ENCODE measurements around the gene SRP72. TPM values are rescaled to one million over a fixed set of nuclear protein-coding genes. Genes with fewer than 3 reads are reported as not detected.
A peak's percentile ranks its signal among the peaks of the same experiment; 100 is the strongest.

SRP72 gene
- total RNA-seq, 1 experiment from 2014 or later, result 138 TPM

DNA sequence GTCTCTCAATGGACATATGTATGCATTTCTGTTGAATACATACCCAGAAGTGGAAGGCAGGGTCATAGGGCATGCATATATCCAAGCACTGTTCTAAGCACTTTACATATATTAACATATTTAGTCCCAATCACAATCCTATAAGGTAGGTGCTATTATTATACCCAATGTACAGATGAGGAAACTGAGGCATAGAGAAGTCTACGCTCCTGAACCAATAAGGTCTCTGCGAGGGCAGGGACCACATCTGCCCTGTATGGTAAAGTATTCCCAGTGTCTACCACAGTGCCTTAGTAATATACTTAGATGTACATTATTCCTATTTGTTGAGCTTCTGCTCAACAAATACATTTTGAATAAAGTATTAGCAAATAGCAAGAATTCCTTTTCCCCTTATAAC lies 37.2 kb upstream of the SRP72 start (continued):
- TF ChIP-seq ARID4B (CRISPR knock-in tag; IDR thresholded peaks at IDR 0.05; ENCODE audit: borderline replicate concordance), result no peak

GRCh38 chr4:56433280-56433679 lies 34.1 kb upstream of the SRP72 start:
- no peaks in the 10 kb centered on the region for H3K9me3 Mint-ChIP-seq
- peak overlapping the region; percentile 97 for H3K4me3 Mint-ChIP-seq
- H3K27ac Mint-ChIP-seq, result no peak overlapping the region
- H3K4me1 Mint-ChIP-seq, result peaks cover 41% of the 10 kb centered on the region
- TF ChIP-seq FOXP1 (CRISPR knock-in tag; IDR thresholded peaks at IDR 0.05; ENCODE audit: borderline replicate concordance) (no peak), ESRRA (CRISPR knock-in tag; IDR thresholded peaks at IDR 0.05; ENCODE audit: borderline replicate concordance) (no peak), TEAD1 (CRISPR knock-in tag; IDR thresholded peaks at IDR 0.05) (no peak), NFYB (CRISPR knock-in tag; conservative IDR thresholded peaks at IDR 0.05; ENCODE audit: low read depth) (no peak), ZNF263 (CRISPR knock-in tag; IDR thresholded peaks at IDR 0.05; ENCODE audit: low read depth) (no peak), NR2C2 (CRISPR knock-in tag; IDR thresholded peaks at IDR 0.05) (no peak), CDX4 (CRISPR knock-in tag; IDR thresholded peaks at IDR 0.05; ENCODE audit: borderline replicate concordance) (no peak), NFE2L1 (CRISPR knock-in tag; IDR thresholded peaks at IDR 0.05) (no peak), ZNF512 (CRISPR knock-in tag; IDR thresholded peaks at IDR 0.05; ENCODE audit: borderline replicate concordance) (no peak), KAT7 (CRISPR knock-in tag; IDR thresholded peaks at IDR 0.05; ENCODE audit: borderline replicate concordance) (no peak), USF1 (CRISPR knock-in tag; IDR thresholded peaks at IDR 0.05) (no peak), MYBL2 (CRISPR knock-in tag; IDR thresholded peaks at IDR 0.05) (no peak), JAZF1 (CRISPR knock-in tag; IDR thresholded peaks at IDR 0.05) (no peak), IRF2 (CRISPR knock-in tag; IDR thresholded peaks at IDR 0.05; ENCODE audit: borderline replicate concordance, low read depth) (no peak), RELA (CRISPR knock-in tag; IDR thresholded peaks at IDR 0.05; ENCODE audit: borderline replicate concordance) (no peak), PRRX2 (CRISPR knock-in tag; IDR thresholded peaks at IDR 0.05) (no peak)
- TF ChIP-seq, protein P1, sequence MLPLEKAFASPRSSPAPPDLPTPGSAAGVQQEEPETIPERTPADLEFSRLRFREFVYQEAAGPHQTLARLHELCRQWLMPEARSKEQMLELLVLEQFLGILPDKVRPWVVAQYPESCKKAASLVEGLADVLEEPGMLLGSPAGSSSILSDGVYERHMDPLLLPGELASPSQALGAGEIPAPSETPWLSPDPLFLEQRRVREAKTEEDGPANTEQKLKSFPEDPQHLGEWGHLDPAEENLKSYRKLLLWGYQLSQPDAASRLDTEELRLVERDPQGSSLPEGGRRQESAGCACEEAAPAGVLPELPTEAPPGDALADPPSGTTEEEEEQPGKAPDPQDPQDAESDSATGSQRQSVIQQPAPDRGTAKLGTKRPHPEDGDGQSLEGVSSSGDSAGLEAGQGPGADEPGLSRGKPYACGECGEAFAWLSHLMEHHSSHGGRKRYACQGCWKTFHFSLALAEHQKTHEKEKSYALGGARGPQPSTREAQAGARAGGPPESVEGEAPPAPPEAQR (CRISPR knock-in tag; IDR thresholded peaks at IDR 0.05), result no peak
- TF ChIP-seq, protein P2, sequence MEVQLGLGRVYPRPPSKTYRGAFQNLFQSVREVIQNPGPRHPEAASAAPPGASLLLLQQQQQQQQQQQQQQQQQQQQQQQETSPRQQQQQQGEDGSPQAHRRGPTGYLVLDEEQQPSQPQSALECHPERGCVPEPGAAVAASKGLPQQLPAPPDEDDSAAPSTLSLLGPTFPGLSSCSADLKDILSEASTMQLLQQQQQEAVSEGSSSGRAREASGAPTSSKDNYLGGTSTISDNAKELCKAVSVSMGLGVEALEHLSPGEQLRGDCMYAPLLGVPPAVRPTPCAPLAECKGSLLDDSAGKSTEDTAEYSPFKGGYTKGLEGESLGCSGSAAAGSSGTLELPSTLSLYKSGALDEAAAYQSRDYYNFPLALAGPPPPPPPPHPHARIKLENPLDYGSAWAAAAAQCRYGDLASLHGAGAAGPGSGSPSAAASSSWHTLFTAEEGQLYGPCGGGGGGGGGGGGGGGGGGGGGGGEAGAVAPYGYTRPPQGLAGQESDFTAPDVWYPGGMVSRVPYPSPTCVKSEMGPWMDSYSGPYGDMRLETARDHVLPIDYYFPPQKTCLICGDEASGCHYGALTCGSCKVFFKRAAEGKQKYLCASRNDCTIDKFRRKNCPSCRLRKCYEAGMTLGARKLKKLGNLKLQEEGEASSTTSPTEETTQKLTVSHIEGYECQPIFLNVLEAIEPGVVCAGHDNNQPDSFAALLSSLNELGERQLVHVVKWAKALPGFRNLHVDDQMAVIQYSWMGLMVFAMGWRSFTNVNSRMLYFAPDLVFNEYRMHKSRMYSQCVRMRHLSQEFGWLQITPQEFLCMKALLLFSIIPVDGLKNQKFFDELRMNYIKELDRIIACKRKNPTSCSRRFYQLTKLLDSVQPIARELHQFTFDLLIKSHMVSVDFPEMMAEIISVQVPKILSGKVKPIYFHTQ (CRISPR knock-in tag; IDR thresholded peaks at IDR 0.05), result no peak
- no peaks in the 10 kb centered on the region; the same call in 1 of the 2 replicates for H3K27me3 Mint-ChIP-seq (ENCODE audit: low read depth)
- ATAC-seq, result no peak
- no peak for DNase-seq (ENCODE audit: low spot score)
- ChIA-PET POLR2A (interaction anchor here (0.7 to 1.4 kb wide), 2 partner anchors 23 to 199 kb away, joined by 3 to 6 read pairs; no protein-coding TSS in a partner anchor), CTCF (interaction anchor here (0.7 kb wide), 1 partner anchor 46 kb away, joined by 3 read pairs; the partner anchor contains the start of gene AASDH)
- H3K36me3 Mint-ChIP-seq, result peaks cover 12% of the 10 kb centered on the region

Measured in WTC11 (cell line).